ENCODE results near the gene NSUN5. TPM values are rescaled to one million over a fixed set of nuclear protein-coding genes. Genes with fewer than 3 reads are reported as not detected.
"Not testable (repeated sequence)": the region's sequence is repeated elsewhere in the genome, so short reads cannot be mapped to it uniquely, and the experiment has no call there.

NSUN5 gene
- total RNA-seq, 1 experiment from 2014 or later = 7.5 TPM

- no peak overlapping the region for H3K27ac ChIP-seq
- DNase-seq = no peak
- no peak overlapping the region for H3K4me3 ChIP-seq
- H3K27me3 ChIP-seq = 0 out of 2 replicates have a peak, but pooled peaks cover 4% of the 10 kb centered on the region
- no peaks in the 10 kb centered on the region for H3K9me3 ChIP-seq (replicated peaks)
- no peaks in the 10 kb centered on the region for H3K36me3 ChIP-seq
- no peaks in the 10 kb centered on the region for H3K4me1 ChIP-seq
Observed at GRCh38 chr7:73314271-73314670, 5.6 kb upstream of the NSUN5 start.

GRCh38 chr7:73313521-73313906 is 4.9 kb upstream of the NSUN5 start:
- DNase-seq = no peak
- Histone ChIP-seq H3K36me3 (no peaks in the 10 kb centered on the region), H3K27me3 (0 out of 2 replicates have a peak, but pooled peaks cover 4% of the 10 kb centered on the region), H3K4me1 (no peaks in the 10 kb centered on the region), H3K27ac (no peak overlapping the region), H3K9me3 (replicated peaks) (no peaks in the 10 kb centered on the region), H3K4me3 (no peak overlapping the region)

GRCh38 chr7:73312831-73313520 is 4.3 kb upstream of the NSUN5 start:
- Histone ChIP-seq H3K9me3 (replicated peaks) (no peaks in the 10 kb centered on the region), H3K27ac (no peak overlapping the region), H3K4me3 (no peak overlapping the region), H3K36me3 (no peaks in the 10 kb centered on the region), H3K4me1 (no peaks in the 10 kb centered on the region), H3K27me3 (0 out of 2 replicates have a peak, but pooled peaks cover 4% of the 10 kb centered on the region)
- no peak for DNase-seq

- DNase-seq; H3K4me1 ChIP-seq; H3K27ac ChIP-seq; H3K9me3 ChIP-seq (replicated peaks); H3K36me3 ChIP-seq; H3K4me3 ChIP-seq; H3K27me3 ChIP-seq: not testable (repeated sequence)
Observed at GRCh38 chr7:73311421-73311820, 2.8 kb upstream of the NSUN5 start.

GRCh38 chr7:73308074-73308664 is 457 bp downstream of the NSUN5 start:
- Histone ChIP-seq H3K36me3 (no peaks in the 10 kb centered on the region), H3K9me3 (replicated peaks) (no peaks in the 10 kb centered on the region), H3K27ac (no peak overlapping the region), H3K4me1 (no peaks in the 10 kb centered on the region), H3K4me3 (peak overlapping the region; percentile 52), H3K27me3 (no peaks in the 10 kb centered on the region)
- DNase-seq = no peak

GRCh38 chr7:73307436-73307835 is 1.2 kb downstream of the NSUN5 start:
- DNase-seq = no peak

GRCh38 chr7:73304612-73305387 is 3.8 kb downstream of the NSUN5 start:
- not testable (repeated sequence) for H3K36me3 ChIP-seq; H3K27ac ChIP-seq; H3K4me3 ChIP-seq; H3K27me3 ChIP-seq; H3K4me1 ChIP-seq; H3K9me3 ChIP-seq (replicated peaks)
- peak in 1 of 2 experiments; percentile 19 for DNase-seq

More at GRCh38 chr7:73307436-73307835, 1.2 kb downstream of the NSUN5 start:
- no peak overlapping the region for H3K4me3 ChIP-seq
- no peaks in the 10 kb centered on the region for H3K4me1 ChIP-seq
- no peaks in the 10 kb centered on the region for H3K9me3 ChIP-seq (replicated peaks)
- H3K27me3 ChIP-seq = no peaks in the 10 kb centered on the region
- no peak overlapping the region for H3K27ac ChIP-seq
- no peaks in the 10 kb centered on the region for H3K36me3 ChIP-seq

- DNase-seq = no peak
- no peaks in the 10 kb centered on the region for H3K4me1 ChIP-seq
- H3K27ac ChIP-seq = no peak overlapping the region
- no peaks in the 10 kb centered on the region for H3K9me3 ChIP-seq (replicated peaks)
- H3K4me3 ChIP-seq = no peak overlapping the region
- no peaks in the 10 kb centered on the region for H3K27me3 ChIP-seq
- H3K36me3 ChIP-seq = no peaks in the 10 kb centered on the region
Observed at GRCh38 chr7:73304071-73304470, 4.6 kb downstream of the NSUN5 start.

- H3K36me3 ChIP-seq = no peaks in the 10 kb centered on the region
- DNase-seq = no peak
- H3K27me3 ChIP-seq = no peaks in the 10 kb centered on the region
- no peak overlapping the region for H3K4me3 ChIP-seq
- no peaks in the 10 kb centered on the region for H3K9me3 ChIP-seq (replicated peaks)
- H3K27ac ChIP-seq = no peak overlapping the region
- H3K4me1 ChIP-seq = no peaks in the 10 kb centered on the region
Observed at GRCh38 chr7:73303546-73303945, 5.1 kb downstream of the NSUN5 start.

- not testable (repeated sequence) for H3K9me3 ChIP-seq (replicated peaks); H3K27ac ChIP-seq; H3K36me3 ChIP-seq; DNase-seq; H3K4me3 ChIP-seq; H3K27me3 ChIP-seq; H3K4me1 ChIP-seq
Observed at GRCh38 chr7:73302846-73303245, 5.8 kb downstream of the NSUN5 start.

- H3K36me3 ChIP-seq; H3K9me3 ChIP-seq (replicated peaks); H3K4me3 ChIP-seq; H3K27me3 ChIP-seq; DNase-seq; H3K4me1 ChIP-seq; H3K27ac ChIP-seq: not testable (repeated sequence)
Observed at GRCh38 chr7:73301108-73301507, 7.5 kb downstream of the NSUN5 start.

GRCh38 chr7:73299812-73300211 is 8.8 kb downstream of the NSUN5 start:
- H3K4me3 ChIP-seq; H3K4me1 ChIP-seq; DNase-seq; H3K27ac ChIP-seq; H3K9me3 ChIP-seq (replicated peaks); H3K36me3 ChIP-seq; H3K27me3 ChIP-seq: not testable (repeated sequence)

GRCh38 chr7:73297706-73298105 is 10.9 kb downstream of the NSUN5 start:
- not testable (repeated sequence) for H3K27me3 ChIP-seq; H3K4me3 ChIP-seq; H3K36me3 ChIP-seq; H3K27ac ChIP-seq; DNase-seq; H3K9me3 ChIP-seq (replicated peaks); H3K4me1 ChIP-seq

GRCh38 chr7:73297235-73297634 is 11.4 kb downstream of the NSUN5 start:
- H3K27me3 ChIP-seq; H3K4me3 ChIP-seq; H3K9me3 ChIP-seq (replicated peaks); H3K4me1 ChIP-seq; DNase-seq; H3K36me3 ChIP-seq; H3K27ac ChIP-seq: not testable (repeated sequence)

- not testable (repeated sequence) for H3K4me1 ChIP-seq
Observed at GRCh38 chr7:73277210-73277609, 31.4 kb downstream of the NSUN5 start.

More at GRCh38 chr7:73277210-73277609, 31.4 kb downstream of the NSUN5 start:
- not testable (repeated sequence) for H3K36me3 ChIP-seq; H3K4me3 ChIP-seq; H3K27me3 ChIP-seq; H3K9me3 ChIP-seq (replicated peaks); DNase-seq; H3K27ac ChIP-seq
